ENCODE data around the gene LLGL1. TPM values are rescaled to one million over a fixed set of nuclear protein-coding genes. Genes with fewer than 3 reads are reported as not detected.

Gene LLGL1
- total and polyA plus RNA-seq, 11 donors = 5.3 to 20.7 (median 9.0) TPM

GRCh38 chr17:18185391-18185790 lies 40.0 kb upstream of the LLGL1 start:
- Histone ChIP-seq H3K4me1 (peaks cover 16 to 85% (median 66%) of the 10 kb centered on the region in 12 donors), H3K4me3 (peak overlapping the region; percentile 56 to 99 (median 92)), H3K36me3 (peaks cover 0 to 34% (median 6%) of the 10 kb centered on the region in 9 donors), H3K9me3 (no peaks in the 10 kb centered on the region), H3K27ac (peak overlapping the region in 11 of 12 donors; percentile 37 to 100 (median 99)), H3K27me3 (no peaks in the 10 kb centered on the region)
- intact Hi-C loops (cut with DNase I) = loop anchor here in 2 of 10 donors (5.0 kb wide), 2 partner anchors 43 to 72 kb away; partner anchors contain the start of gene FLII (in 1 of the 2)
- ATAC-seq = no peak
- no peak for DNase-seq
- no peak for TF ChIP-seq CTCF (IDR thresholded peaks at IDR 0.05)
- no peak for TF ChIP-seq POLR2A (IDR thresholded peaks at IDR 0.05)
- 3 to 14% (median 9%) methylated on average over 3 of the region's 3 CpGs for WGBS, 4 donors

GRCh38 chr17:18185832-18186626 lies 39.4 kb upstream of the LLGL1 start:
- DNase-seq = no peak
- intact Hi-C loops (cut with DNase I) = loop anchor here in 2 of 10 donors (5.0 kb wide), 2 partner anchors 44 to 71 kb away; partner anchors contain the start of gene FLII (in 1 of the 2)
- Histone ChIP-seq H3K36me3 (peaks cover 0 to 34% (median 6%) of the 10 kb centered on the region in 9 donors), H3K9me3 (no peaks in the 10 kb centered on the region), H3K4me1 (peaks cover 21 to 91% (median 72%) of the 10 kb centered on the region in 12 donors), H3K27me3 (no peaks in the 10 kb centered on the region), H3K27ac (peak overlapping the region in 11 of 12 donors; percentile 41 to 100 (median 99)), H3K4me3 (peak overlapping the region; percentile 56 to 99 (median 92))
- TF ChIP-seq POLR2A (IDR thresholded peaks at IDR 0.05) (no peak), CTCF (IDR thresholded peaks at IDR 0.05) (no peak)
- ATAC-seq = no peak
- 37 to 55% (median 44%) methylated on average over 10 of the region's 10 CpGs for WGBS, 4 donors

- intact Hi-C loops (cut with DNase I) = loop anchor here in 2 of 10 donors (5.0 kb wide), 2 partner anchors 44 to 71 kb away; partner anchors contain the start of gene FLII (in 1 of the 2)
- TF ChIP-seq CTCF (IDR thresholded peaks at IDR 0.05) (no peak), POLR2A (IDR thresholded peaks at IDR 0.05) (no peak)
- ATAC-seq = no peak
- Histone ChIP-seq H3K27me3 (no peaks in the 10 kb centered on the region), H3K36me3 (peaks cover 0 to 39% (median 6%) of the 10 kb centered on the region in 9 donors), H3K4me3 (peak overlapping the region; percentile 5 to 99 (median 90)), H3K27ac (peak overlapping the region in 11 of 12 donors; percentile 41 to 100 (median 99)), H3K9me3 (no peaks in the 10 kb centered on the region), H3K4me1 (peaks cover 25 to 91% (median 77%) of the 10 kb centered on the region in 12 donors)
- DNase-seq = peak in 1 of 5 donors; percentile 27
- WGBS, 4 donors = 3 to 15% (median 6%) methylated on average over 1 of the region's 1 CpG
These were observed 38.8 kb upstream of the LLGL1 start for GRCh38 chr17:18186627-18186982.

GRCh38 chr17:18187226-18187625 lies 38.2 kb upstream of the LLGL1 start:
- DNase-seq (no peak), ATAC-seq (no peak)
- H3K27ac ChIP-seq = peak overlapping the region in 10 of 12 donors; percentile 41 to 100 (median 98)
- TF ChIP-seq CTCF (IDR thresholded peaks at IDR 0.05) (no peak), POLR2A (IDR thresholded peaks at IDR 0.05) (no peak)
- peak overlapping the region; percentile 2 to 99 (median 90) for H3K4me3 ChIP-seq
- no peaks in the 10 kb centered on the region for H3K9me3 ChIP-seq
- WGBS, 4 donors = 0 to 14% (median 7%) methylated on average over 2 of the region's 2 CpGs
- peaks cover 28 to 91% (median 77%) of the 10 kb centered on the region in 12 donors for H3K4me1 ChIP-seq
- H3K36me3 ChIP-seq = peaks cover 0 to 45% (median 6%) of the 10 kb centered on the region in 9 donors
- intact Hi-C loops (cut with DNase I) = loop anchor here in 2 of 10 donors (5.0 kb wide), 2 partner anchors 45 to 70 kb away; partner anchors contain the start of gene FLII (in 1 of the 2)
- no peaks in the 10 kb centered on the region for H3K27me3 ChIP-seq
